GM21367 (cell line): ENCODE measurements around the gene ATP6V0A4.
"Not testable (repeated sequence)": the region's sequence is repeated elsewhere in the genome, so short reads cannot be mapped to it uniquely, and the experiment has no call there.

Experiments
- ATAC-seq: cut with Tn5 transposase; IDR thresholded peaks from one replicate; pipeline ENCODE4 v1.9.1; 2021; ENCODE audit not compliant: unreplicated experiment

Gene ATP6V0A4

DNA sequence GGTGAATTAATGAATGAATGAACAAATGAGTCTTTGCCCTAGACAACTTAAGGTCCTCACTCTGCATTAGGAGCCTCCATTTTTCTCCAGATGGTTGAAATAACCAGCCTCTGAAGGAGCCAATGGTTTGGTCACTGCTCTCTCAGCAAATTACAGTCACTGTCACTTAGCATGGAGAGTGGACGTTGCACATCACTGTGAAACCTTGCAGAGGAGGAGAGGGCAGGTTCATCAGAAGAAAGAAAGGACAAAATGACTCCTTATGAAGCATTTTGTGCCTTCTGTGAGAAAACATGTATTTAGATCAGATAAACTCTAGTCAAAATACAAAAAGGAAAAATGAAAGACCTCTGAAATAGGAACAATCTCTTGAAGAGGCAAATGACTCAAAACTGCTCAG lies 6.6 kb upstream of the ATP6V0A4 start:
- ATAC-seq, result no peak

DNA sequence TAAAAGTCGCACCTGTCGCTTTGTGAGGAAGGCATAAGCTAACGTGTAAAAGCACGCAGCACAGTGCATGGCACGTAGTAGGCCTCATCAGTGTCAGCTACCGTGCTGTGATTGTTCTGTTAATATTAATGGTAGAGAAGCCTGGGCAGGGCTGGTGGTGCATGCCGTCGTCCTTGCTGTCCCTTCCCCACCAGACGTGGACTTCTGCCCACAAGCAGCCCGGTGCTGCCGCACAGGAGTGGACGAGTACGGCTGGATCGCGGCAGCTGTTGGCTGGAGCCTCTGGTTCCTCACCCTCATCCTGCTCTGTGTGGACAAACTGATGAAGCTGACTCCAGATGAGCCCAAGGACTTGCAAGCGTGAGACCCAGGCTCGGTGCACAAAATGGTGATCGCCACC lies 4.7 kb upstream of the ATP6V0A4 start:
- ATAC-seq, result no peak

DNA sequence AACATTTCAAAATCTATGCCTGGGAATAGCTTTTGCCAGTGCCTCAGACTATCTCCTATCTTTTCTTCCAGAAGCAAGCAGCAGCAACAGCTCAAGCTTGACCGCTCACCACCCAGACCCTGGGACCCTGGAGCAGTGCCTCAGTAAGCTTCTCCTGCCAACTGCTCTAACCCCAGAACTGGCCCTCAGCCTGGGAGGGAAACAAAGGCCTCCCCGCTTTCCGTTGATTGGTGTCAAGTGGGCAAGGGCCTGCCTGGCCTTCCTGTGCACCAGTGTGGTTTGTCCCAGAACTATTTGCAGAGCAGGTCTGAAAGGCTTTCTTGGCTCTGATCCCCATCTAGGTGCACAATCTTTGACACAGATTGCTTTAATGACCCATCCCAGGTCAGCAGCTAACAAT lies 3.3 kb upstream of the ATP6V0A4 start:
- no peak for ATAC-seq

- no peak for ATAC-seq
Measured at GRCh38 chr7:138799336-138800000, 1.5 kb upstream of the ATP6V0A4 start.

GRCh38 chr7:138798836-138799235 lies 840 bp upstream of the ATP6V0A4 start:
- ATAC-seq, result no peak

- ATAC-seq, result not testable (repeated sequence)
Measured at GRCh38 chr7:138797046-138797445, 950 bp downstream of the ATP6V0A4 start.

GRCh38 chr7:138796038-138796615 lies 1.9 kb downstream of the ATP6V0A4 start:
- ATAC-seq, result no peak

DNA sequence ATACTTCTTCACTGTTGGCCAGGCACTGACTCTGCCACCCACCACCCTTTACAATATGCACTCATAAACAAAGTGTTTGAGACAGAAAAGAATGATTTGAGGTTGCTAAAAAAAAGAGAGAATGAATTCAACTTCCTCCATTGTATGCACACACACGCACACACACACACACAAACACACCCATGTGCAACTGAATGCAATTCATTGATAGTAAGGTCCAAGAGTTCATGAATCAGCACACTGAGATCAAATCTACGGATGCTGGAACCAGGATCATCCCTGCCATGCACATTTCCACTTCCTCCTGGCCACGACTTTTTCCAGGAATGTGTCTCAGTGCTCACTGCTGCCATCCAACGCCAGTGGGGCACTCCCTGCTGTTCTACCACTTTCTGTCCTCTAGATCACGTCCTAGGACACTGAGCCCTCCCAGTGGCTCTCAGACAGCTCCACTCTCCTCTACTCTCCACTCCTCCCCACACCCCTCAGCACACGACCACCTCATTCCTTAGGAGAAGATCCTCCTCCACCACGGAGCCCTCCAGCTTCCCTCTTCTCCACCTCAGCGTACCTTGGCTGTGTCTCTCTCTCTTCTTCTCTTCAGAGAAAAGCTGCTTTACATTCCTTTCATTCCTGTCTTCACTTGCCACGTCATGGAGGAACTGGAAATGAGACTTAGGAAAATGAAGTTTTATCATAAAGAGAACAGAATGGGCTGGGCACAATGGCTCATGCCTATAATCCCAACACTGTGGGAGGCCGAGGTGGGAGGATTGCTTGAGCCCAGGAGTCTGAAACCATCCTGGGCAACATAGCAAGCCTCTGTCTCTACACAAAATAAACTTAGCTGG lies 12.2 kb downstream of the ATP6V0A4 start:
- no peak for ATAC-seq

DNA sequence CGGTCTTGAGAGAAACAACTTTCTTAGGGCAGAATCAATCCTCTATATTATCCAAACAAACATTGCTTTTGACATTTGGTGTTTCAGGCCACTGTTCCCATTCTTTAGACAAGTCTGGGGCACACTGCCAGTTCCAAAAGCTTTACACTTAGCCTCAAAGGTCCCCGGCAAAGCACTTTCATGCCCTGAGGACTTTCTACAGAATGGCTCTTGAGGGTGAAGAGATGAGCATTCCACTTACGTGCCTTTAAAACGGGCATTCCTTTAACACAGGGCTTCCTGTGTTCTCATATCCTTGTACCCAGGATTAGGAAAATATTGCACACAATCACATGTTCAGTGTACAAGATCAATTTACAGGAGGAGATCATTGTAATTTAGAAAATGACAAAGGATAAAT lies 13.3 kb downstream of the ATP6V0A4 start:
- no peak for ATAC-seq

DNA sequence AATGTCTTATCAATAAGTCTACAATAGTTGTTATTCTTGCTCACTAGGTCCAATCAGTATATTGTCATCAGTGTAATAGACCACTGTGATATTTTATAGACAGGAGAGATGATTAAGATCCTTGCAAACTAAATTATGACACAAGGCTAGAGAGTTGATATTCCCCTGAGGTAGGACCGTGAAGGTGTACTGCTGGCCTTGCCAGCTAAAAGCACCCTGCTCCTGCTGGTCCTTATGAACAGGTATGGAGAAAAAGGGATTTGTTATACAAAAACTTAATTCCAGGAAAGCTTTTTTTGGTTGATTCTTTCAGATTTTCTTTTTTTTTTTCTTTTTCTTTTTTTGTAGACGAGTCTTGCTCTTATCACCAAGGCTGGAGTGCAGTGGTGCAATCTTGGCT lies 17.0 kb downstream of the ATP6V0A4 start:
- no peak for ATAC-seq

DNA sequence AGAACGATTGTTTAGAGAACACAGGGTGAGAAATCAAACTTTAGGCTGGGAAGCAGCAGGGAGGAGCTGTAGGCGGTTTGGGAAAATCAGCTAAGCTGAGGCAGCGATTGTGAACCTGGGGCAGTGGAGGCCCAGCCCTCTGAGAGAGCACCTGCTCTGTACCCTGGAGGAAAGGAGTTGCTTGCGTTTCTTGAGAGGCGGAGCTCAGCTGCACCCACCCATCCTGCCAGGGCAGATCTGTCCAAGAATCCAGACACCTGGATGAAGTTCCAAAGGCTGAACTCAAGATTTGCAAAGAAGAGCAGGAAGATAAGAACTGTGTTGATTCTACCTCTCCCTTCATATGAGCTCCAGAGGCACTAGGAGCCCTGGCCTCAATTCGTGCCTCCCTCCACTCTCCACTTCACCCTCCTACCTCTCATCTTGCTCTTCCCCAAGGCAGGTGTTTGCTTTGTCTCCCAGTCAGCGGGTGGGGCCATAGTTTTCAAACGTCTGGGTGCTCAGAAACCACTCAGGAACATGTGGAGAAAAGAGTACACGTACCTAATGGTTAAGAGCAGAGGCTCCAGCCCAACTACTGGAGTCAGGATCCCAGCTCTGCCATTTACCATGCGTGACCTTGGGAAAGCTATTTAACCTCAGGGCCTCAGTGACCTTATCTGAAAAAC lies 21.7 kb downstream of the ATP6V0A4 start:
- no peak for ATAC-seq

- ATAC-seq, result no peak
Measured at GRCh38 chr7:138773817-138774216, 24.2 kb downstream of the ATP6V0A4 start.

GRCh38 chr7:138773176-138773575 lies 24.8 kb downstream of the ATP6V0A4 start:
- ATAC-seq, result no peak

- ATAC-seq, result no peak
Measured at GRCh38 chr7:138770904-138771303, 27.1 kb downstream of the ATP6V0A4 start.

GRCh38 chr7:138768241-138768640 lies 29.8 kb downstream of the ATP6V0A4 start:
- no peak for ATAC-seq

GRCh38 chr7:138756591-138757242 lies 41.3 kb downstream of the ATP6V0A4 start:
- no peak for ATAC-seq

DNA sequence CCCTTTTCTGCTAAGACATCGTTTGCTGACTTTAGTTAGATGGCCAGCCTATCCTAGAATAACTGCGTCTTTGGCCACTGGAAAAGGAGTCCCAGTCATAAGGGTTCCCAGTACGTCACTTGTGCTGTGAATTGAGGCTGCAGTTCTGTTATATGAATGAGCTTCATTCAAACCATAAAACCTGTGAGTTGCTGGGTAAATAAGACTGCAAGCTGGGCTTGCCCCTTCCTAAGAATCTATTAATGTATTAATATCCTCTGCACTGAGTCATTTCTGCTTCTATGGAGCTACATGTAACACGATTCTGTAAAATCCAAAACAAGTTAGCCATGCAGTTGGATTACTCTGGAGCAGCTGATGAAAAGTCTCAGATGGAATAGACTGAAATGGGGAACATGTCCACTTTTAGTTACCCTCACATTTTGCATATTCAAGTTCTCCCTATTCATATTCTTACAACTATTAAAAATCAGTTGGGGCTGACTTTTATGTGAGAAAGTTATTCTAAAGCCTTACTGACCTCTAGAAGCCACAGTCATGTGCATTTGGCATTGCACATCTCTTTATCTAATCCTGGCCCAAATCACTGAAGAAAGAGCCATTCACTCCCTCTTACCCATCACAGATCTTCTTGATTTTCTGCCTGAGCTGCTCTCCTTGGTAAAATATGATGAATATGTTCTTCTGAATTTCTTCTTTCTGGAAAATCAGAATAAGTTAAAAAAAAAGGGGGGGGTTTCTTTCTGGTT lies 42.0 kb downstream of the ATP6V0A4 start:
- ATAC-seq, result no peak

DNA sequence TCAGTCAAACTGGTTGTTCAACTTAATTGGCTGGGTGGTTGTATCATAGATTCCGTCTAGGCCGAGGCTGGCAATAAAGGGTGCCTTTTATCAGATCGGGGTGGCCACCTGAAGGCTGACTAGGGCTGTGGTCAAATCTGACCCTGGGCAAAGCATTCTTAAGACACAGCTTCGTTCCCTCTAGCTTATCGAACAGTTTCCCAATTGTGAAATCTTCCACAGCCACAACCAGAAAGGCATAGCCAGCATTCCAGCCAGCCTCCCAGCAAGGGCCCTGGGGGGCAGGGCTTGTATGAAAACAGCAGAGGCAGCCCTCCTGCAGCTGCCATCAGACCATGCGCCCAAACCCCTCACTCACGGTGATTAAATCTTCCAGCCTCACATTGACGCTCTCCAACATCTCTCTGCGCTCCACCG lies 42.7 kb downstream of the ATP6V0A4 start:
- ATAC-seq, result no peak

DNA sequence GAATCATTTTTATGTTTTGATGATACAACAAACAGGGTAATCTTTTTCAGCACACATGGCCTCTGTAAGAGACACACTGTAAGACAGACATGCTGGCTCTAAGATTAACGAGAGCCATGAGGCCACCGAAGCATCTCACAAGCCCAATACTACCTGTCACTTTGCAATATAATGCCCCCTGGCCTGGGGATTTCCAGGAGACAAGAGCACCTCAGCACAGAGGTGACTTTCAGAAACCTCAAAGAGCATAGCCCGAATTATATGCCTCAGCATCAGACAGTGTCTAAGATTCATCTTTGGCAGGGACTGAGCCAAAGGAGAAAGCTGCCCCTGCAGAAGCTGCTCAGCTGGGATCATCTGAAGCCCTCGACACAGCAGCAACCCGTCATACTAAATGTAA lies 44.4 kb downstream of the ATP6V0A4 start:
- ATAC-seq, result no peak

GRCh38 chr7:138753150-138753518 lies 44.9 kb downstream of the ATP6V0A4 start:
- no peak for ATAC-seq
